Kidney glomerular epithelial cell (primary cell): ENCODE data around the gene PSMG3.
"Not testable (repeated sequence)": the region's sequence is repeated elsewhere in the genome, so short reads cannot be mapped to it uniquely, and the experiment has no call there.

Experiments
- DNase-seq: peaks from one replicate; lab custom pipeline; 2025; lab: John Stamatoyannopoulos, UW

PSMG3 gene

GRCh38 chr7:1533547-1534329 is 36.1 kb downstream of the PSMG3 start:
- DNase-seq, result peak; percentile 64

GRCh38 chr7:1533255-1533546 is 36.6 kb downstream of the PSMG3 start:
- DNase-seq, result no peak

- DNase-seq, result peak; percentile 87
These were observed 37.2 kb downstream of the PSMG3 start for GRCh38 chr7:1532456-1533254.

GRCh38 chr7:1531979-1532455 is 37.8 kb downstream of the PSMG3 start:
- no peak for DNase-seq

GRCh38 chr7:1531263-1531978 is 38.4 kb downstream of the PSMG3 start:
- DNase-seq, result peak; percentile 2

GRCh38 chr7:1530946-1531262 is 38.9 kb downstream of the PSMG3 start:
- DNase-seq, result no peak

- no peak for DNase-seq
These were observed 40.3 kb downstream of the PSMG3 start for GRCh38 chr7:1529383-1530116.

GRCh38 chr7:1526271-1526754 is 43.5 kb downstream of the PSMG3 start:
- no peak for DNase-seq

- no peak for DNase-seq
These were observed 44.4 kb downstream of the PSMG3 start for GRCh38 chr7:1525409-1525808.

GRCh38 chr7:1523844-1524243 is 46.0 kb downstream of the PSMG3 start:
- no peak for DNase-seq

- no peak for DNase-seq
These were observed 46.6 kb downstream of the PSMG3 start for GRCh38 chr7:1523208-1523607.

- DNase-seq, result no peak
These were observed 48.4 kb downstream of the PSMG3 start for GRCh38 chr7:1521456-1521855.

- DNase-seq, result no peak
These were observed 49.1 kb downstream of the PSMG3 start for GRCh38 chr7:1520539-1521234.

- not testable (repeated sequence) for DNase-seq
These were observed 50.4 kb downstream of the PSMG3 start for GRCh38 chr7:1519322-1519922.
